Kidney epithelial cell (primary cell): ENCODE results near the gene METTL26. TPM values are rescaled to one million over a fixed set of nuclear protein-coding genes. Genes with fewer than 3 reads are reported as not detected.
A peak's percentile ranks its signal among the peaks of the same experiment; 100 is the strongest.

Experiments used
- DNase-seq: peaks from one replicate; pipeline ENCODE4 v3.0.0-alpha.2; 2010; ENCODE audit warnings: low read depth
- H3K27me3 ChIP-seq: 2 replicates; pipeline ENCODE4 v1.6.0; 2011; ENCODE audit warnings: low read length; ENCODE audit not compliant: control insufficient read depth, insufficient read depth
- H3K36me3 ChIP-seq: 2 replicates; pipeline ENCODE4 v1.5.1; 2011; ENCODE audit warnings: low read length; ENCODE audit not compliant: control insufficient read depth, insufficient read depth
- H3K4me3 ChIP-seq: 2 replicates; pipeline ENCODE4 v1.5.1; 2011; ENCODE audit warnings: low read depth, mild to moderate bottlenecking, control low read depth, low read length
- total RNA-seq: library from RNA; depleted of rRNA; stranded (reverse); fragments of >200 nt; gene quantifications from 2 replicates; pipeline ENCODE4 v1.2.3, GENCODE V29; 2015
- TF ChIP-seq, protein P1 (sequence below): IDR thresholded peaks from 2 replicates; pipeline ENCODE4 v1.5.1; 2011; ENCODE audit warnings: mild to moderate bottlenecking, moderate library complexity, low read length, control low read depth, inconsistent platforms; ENCODE audit not compliant: insufficient read depth, poor library complexity, severe bottlenecking

Gene METTL26
- total RNA-seq, 1 donor from 2014 or later = 170 TPM

DNA sequence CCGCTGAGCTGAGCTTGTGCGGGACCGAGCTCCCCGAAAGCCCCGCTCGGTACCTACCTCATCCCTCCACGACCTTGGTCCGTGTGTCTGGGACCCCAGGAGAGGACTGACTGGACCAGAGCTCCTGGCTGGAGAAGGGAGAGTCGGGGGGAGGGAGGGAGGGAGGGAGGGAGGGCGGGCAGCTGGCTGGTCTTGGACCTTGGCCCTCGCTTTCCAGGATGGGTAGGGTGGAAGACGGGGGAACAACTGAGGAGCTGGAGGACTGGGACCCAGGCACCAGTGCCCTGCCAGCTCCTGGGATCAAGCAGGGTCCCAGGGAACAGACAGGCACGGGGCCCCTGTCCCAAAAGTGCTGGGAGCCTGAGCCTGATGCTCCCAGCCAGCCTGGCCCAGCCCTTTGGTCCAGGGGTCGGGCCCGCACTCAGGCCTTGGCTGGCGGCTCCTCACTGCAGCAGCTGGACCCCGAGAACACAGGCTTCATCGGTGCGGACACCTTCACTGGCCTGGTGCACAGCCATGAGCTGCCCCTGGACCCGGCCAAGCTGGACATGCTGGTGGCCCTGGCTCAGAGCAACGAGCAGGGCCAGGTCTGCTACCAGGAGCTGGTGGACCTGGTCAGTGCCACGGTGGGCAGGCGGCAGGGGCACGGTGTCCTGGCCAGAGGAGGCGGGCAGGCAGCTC, 39.9 kb upstream of the METTL26 start:
- TF ChIP-seq, protein P1, sequence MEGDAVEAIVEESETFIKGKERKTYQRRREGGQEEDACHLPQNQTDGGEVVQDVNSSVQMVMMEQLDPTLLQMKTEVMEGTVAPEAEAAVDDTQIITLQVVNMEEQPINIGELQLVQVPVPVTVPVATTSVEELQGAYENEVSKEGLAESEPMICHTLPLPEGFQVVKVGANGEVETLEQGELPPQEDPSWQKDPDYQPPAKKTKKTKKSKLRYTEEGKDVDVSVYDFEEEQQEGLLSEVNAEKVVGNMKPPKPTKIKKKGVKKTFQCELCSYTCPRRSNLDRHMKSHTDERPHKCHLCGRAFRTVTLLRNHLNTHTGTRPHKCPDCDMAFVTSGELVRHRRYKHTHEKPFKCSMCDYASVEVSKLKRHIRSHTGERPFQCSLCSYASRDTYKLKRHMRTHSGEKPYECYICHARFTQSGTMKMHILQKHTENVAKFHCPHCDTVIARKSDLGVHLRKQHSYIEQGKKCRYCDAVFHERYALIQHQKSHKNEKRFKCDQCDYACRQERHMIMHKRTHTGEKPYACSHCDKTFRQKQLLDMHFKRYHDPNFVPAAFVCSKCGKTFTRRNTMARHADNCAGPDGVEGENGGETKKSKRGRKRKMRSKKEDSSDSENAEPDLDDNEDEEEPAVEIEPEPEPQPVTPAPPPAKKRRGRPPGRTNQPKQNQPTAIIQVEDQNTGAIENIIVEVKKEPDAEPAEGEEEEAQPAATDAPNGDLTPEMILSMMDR = no peak
- H3K36me3 ChIP-seq = no peaks in the 10 kb centered on the region
- H3K4me3 ChIP-seq = peak overlapping the region; percentile 22
- DNase-seq = no peak
- peaks cover 21% of the 10 kb centered on the region for H3K27me3 ChIP-seq

DNA sequence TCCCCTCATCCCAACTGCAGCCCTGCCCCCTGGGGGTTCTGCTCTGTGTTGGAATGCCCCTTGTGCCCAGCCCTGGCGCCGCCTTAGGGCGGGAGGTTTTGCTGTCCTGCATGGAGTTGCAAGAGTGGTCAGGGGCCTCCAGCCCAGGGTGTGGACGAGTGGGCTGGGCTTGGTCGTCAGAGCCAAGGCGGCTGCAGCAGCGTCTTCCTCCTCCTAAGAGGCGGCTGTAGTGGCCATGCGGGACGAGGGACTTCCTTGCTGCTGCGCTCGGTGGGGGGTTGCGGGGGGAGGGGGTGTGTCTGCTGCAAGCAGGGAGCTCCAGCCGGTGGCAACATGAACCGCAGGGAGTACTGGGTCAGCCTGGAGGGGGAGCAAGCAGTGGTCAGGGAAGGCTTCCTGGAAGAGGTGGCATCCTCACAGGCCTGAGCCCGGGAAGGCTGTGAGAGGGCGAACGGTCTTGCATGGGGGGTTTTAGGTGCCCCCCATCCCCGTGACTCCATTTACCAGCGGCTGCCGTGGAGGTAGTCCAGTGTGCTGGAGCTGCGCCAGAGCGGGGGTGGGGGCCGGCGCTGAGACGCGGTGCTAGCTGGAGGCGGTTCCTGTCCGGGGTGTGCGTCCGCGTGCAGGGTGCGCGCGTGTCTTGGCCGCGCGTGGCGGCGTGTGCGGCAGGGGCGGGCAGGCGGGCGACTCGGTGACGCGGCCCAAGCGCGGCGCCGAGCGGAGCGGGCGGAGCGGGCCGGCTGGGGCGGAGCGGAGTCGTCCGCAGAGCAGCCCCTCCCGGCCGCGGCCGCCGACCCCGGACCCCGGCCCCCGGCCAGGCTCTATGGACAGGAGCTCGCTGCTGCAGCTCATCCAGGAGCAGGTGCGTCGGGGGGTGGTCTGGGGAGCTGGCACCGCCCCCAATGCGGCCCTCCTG, 39.1 kb upstream of the METTL26 start, which contains the start of gene RHBDL1:
Gene RHBDL1 (plus strand): TSS at position 704 of the 916 bp plus-strand sequence. CDS start 120 bp downstream, at position 824.
- DNase-seq = no peak
- peaks cover 21% of the 10 kb centered on the region for H3K27me3 ChIP-seq
- H3K36me3 ChIP-seq = no peaks in the 10 kb centered on the region
- TF ChIP-seq, protein P1 = no peak
- peak within 1 kb of the TSS; percentile 28 for H3K4me3 ChIP-seq

DNA sequence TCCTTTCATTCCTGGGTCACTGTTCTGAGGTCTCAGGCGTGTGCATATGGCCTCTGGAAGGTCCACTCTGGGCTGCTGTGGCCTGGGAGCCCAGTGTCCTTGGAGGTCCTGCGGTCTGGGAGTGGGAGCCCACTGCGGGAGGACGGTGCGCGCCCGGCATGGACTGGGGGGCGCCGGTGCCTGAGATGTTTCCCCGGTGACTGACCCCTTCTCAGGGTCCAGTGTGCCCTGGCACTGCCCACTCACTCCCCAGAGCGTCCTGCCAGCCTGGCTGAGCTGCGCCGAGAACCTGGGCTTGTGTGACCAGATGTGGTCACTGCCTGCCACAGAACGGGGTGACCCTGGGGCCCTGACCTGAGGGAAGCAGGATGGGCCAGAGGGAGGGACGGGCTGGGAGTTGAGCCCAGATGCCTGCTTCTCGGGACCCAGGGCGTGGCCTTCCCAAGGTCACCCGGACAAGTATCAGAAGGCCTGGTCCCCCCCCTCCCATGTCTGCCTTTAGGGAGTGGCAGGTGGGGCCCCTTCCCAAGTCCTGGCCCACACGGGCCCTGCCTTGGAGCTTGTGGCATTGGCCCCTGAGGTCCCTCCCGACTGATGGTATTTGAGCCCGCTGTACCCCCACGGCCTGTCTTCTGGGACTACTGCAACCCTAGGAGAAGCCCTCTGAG, 38.2 kb upstream of the METTL26 start:
- Histone ChIP-seq H3K27me3 (peaks cover 21% of the 10 kb centered on the region), H3K4me3 (no peak overlapping the region), H3K36me3 (no peaks in the 10 kb centered on the region)
- TF ChIP-seq, protein P1 = no peak
- no peak for DNase-seq

DNA sequence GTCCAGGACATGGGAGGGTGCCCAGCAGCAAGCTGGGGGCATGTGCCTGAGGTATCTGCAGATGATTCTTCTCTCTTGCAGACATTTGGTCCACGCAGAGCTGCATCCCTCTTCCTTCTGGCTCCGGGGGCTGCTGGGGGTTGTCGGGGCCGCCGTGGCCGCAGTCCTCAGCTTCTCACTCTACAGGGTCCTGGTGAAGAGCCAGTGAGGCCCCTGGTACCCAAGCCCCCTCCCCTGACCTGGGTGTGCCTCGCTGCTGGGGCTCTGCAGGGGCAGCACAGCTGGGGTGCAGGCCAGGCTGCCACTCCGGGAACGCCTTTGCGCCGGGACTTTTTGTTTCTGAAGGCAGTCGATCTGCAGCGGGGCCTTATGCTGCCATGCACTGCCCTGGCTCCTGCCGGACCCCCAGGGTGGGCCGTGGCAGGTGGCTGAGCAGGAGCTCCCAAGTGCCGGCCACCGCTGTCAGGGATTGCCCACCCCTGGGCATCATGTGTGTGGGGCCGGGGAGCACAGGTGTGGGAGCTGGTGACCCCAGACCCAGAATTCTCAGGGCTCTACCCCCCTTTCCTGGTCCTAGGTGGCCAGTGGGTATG, 37.4 kb upstream of the METTL26 start:
- H3K36me3 ChIP-seq = no peaks in the 10 kb centered on the region
- DNase-seq = no peak

DNA sequence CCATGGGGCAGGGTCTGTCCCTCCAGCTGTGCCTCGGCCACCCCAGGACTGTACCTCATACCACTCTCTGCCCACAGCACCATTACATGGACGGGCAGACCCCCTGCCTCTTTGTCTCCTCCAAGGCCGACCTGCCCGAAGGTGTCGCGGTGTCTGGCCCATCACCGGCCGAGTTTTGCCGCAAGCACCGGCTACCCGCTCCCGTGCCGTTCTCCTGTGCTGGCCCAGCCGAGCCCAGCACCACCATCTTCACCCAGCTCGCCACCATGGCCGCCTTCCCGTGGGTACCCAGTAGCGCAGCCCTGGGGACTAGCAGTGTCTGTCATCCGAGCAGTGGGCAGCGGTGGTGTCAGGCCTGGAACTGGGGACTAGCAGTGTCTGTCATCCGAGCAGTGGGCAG, 36.7 kb upstream of the METTL26 start:
- peaks cover 20% of the 10 kb centered on the region for H3K27me3 ChIP-seq
- no peak for DNase-seq
- no peaks in the 10 kb centered on the region for H3K36me3 ChIP-seq
- no peak overlapping the region for H3K4me3 ChIP-seq
- TF ChIP-seq, protein P1 = no peak

More for the DNA sequence above, 37.4 kb upstream of the METTL26 start:
- Histone ChIP-seq H3K4me3 (no peak overlapping the region), H3K27me3 (peaks cover 21% of the 10 kb centered on the region)
- TF ChIP-seq, protein P1 = no peak
